NB4 (cell line): ENCODE results near the gene HSPB7.

Source experiments
- POLR2A ChIP-seq: IDR thresholded peaks from 2 replicates; pipeline ENCODE4 v1.6.1; 2011; ENCODE audit warnings: mild to moderate bottlenecking; ENCODE audit not compliant: insufficient read length; ENCODE audit errors: extremely low read depth
- TF ChIP-seq, protein P1 (sequence below): IDR thresholded peaks from one replicate; pipeline ENCODE4 v1.5.1; 2012; ENCODE audit warnings: low read depth, low read length

DNA sequence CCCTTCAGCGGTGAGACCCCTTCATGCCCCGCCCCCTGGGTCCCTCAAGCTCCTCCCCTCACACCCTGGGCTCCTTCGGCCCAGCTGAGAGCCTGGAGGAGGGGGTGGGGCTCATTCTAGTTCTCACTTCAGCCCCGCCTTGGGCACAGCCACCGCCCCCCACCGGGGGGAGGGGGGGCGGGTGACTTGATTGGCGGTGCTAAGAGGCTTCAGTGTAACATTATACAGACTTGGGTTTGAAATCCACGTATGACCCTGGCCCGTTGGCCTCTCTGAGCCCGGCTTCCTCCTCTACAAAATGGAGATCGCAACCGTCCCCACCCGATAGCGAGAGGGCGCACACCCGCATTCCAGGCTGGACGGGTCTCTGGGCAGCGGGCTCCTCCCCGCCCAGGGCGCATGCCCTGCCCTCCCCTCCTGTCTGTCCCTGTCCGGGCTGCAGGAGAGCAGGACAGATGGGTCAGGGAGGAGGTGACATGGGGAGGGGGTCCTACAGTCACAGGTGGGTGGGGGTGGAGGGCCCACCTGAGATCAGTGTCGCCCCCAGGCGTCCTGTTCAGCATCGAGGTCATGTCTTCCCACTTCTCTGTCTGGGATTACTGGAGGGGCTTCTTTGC, 30.8 kb upstream of the HSPB7 start:
- no peak for TF ChIP-seq POLR2A
- TF ChIP-seq, protein P1, sequence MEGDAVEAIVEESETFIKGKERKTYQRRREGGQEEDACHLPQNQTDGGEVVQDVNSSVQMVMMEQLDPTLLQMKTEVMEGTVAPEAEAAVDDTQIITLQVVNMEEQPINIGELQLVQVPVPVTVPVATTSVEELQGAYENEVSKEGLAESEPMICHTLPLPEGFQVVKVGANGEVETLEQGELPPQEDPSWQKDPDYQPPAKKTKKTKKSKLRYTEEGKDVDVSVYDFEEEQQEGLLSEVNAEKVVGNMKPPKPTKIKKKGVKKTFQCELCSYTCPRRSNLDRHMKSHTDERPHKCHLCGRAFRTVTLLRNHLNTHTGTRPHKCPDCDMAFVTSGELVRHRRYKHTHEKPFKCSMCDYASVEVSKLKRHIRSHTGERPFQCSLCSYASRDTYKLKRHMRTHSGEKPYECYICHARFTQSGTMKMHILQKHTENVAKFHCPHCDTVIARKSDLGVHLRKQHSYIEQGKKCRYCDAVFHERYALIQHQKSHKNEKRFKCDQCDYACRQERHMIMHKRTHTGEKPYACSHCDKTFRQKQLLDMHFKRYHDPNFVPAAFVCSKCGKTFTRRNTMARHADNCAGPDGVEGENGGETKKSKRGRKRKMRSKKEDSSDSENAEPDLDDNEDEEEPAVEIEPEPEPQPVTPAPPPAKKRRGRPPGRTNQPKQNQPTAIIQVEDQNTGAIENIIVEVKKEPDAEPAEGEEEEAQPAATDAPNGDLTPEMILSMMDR, result no peak
